ENCODE measurements around the gene DNAJC6. TPM values are rescaled to one million over a fixed set of nuclear protein-coding genes. Genes with fewer than 3 reads are reported as not detected.

The DNAJC6 gene
- total and polyA plus RNA-seq, 7 experiments from 2014 or later, result 0.22 to 7.0 (median 1.8) TPM

- ATAC-seq, result no peak
- H3K4me1 Mint-ChIP-seq, result peaks cover 0 to 28% (median 1%) of the 10 kb centered on the region in 7 donors
- intact Hi-C loops (cut with micrococcal nuclease), result loop anchor here (5.0 to 10.0 kb wide), 2 partner anchors 818 to 1011 kb away; no protein-coding TSS in a partner anchor
Observed at GRCh38 chr1:65434255-65434654, 124.9 kb downstream of the DNAJC6 start.

GRCh38 chr1:65434760-65435159 is 125.4 kb downstream of the DNAJC6 start:
- no peak for DNase-seq
- Histone ChIP-seq H3K36me3 (ENCODE audit: control insufficient read depth in 2 of 3, insufficient read depth in 3 of 3, low read length in 3 of 3) (peaks cover 0 to 7% (median 0%) of the 10 kb centered on the region in 3 experiments), H3K27ac (ENCODE audit: low read depth, low read length) (no peak overlapping the region), H3K27me3 (ENCODE audit: control insufficient read depth in 2 of 2, insufficient read depth in 2 of 2, low read length in 2 of 2) (no peaks in the 10 kb centered on the region), H3K4me1 (ENCODE audit: control insufficient read depth in 2 of 2, insufficient read depth in 2 of 2, low read length in 2 of 2) (no peaks in the 10 kb centered on the region), H3K9me3 (ENCODE audit: control insufficient read depth in 2 of 3, low read length in 3 of 3) (no peaks in the 10 kb centered on the region), H3K4me3 (ENCODE audit: low read length) (no peak overlapping the region)
- peaks cover 0 to 24% (median 7%) of the 10 kb centered on the region in 5 donors for H3K36me3 Mint-ChIP-seq
- H3K27ac Mint-ChIP-seq, result no peak overlapping the region
- ChIA-PET POLR2A (no interaction called here), CTCF (interaction anchor here (0.5 kb wide), 1 partner anchor 1880 kb away, joined by 4 read pairs; no protein-coding TSS in a partner anchor)
- no peak overlapping the region for H3K4me3 Mint-ChIP-seq
- H3K4me1 Mint-ChIP-seq, result peaks cover 0 to 26% (median 1%) of the 10 kb centered on the region in 7 donors
- ATAC-seq, result no peak
- H3K27me3 Mint-ChIP-seq, result no peaks in the 10 kb centered on the region
- intact Hi-C loops (cut with micrococcal nuclease), result loop anchor here (5.0 to 10.0 kb wide), 2 partner anchors 818 to 1010 kb away; no protein-coding TSS in a partner anchor
- no peaks in the 10 kb centered on the region for H3K9me3 Mint-ChIP-seq

More at GRCh38 chr1:65434255-65434654, 124.9 kb downstream of the DNAJC6 start:
- Mint-ChIP-seq H3K27ac (no peak overlapping the region), H3K4me3 (no peak overlapping the region), H3K9me3 (no peaks in the 10 kb centered on the region), H3K27me3 (no peaks in the 10 kb centered on the region), H3K36me3 (peaks cover 0 to 25% (median 8%) of the 10 kb centered on the region in 5 donors)
- Histone ChIP-seq H3K9me3 (ENCODE audit: control insufficient read depth in 2 of 3, low read length in 3 of 3) (no peaks in the 10 kb centered on the region), H3K27me3 (ENCODE audit: control insufficient read depth in 2 of 2, insufficient read depth in 2 of 2, low read length in 2 of 2) (no peaks in the 10 kb centered on the region), H3K27ac (ENCODE audit: low read depth, low read length) (no peak overlapping the region), H3K4me1 (ENCODE audit: control insufficient read depth in 2 of 2, insufficient read depth in 2 of 2, low read length in 2 of 2) (no peaks in the 10 kb centered on the region), H3K36me3 (ENCODE audit: control insufficient read depth in 2 of 3, insufficient read depth in 3 of 3, low read length in 3 of 3) (peaks cover 0 to 7% (median 0%) of the 10 kb centered on the region in 3 experiments), H3K4me3 (ENCODE audit: low read length) (no peak overlapping the region)
- ChIA-PET POLR2A (no interaction called here), CTCF (interaction anchor here (0.5 kb wide), 1 partner anchor 1880 kb away, joined by 4 read pairs; no protein-coding TSS in a partner anchor)
- DNase-seq, result no peak

- no peak overlapping the region for H3K27ac Mint-ChIP-seq
- peaks cover 0 to 19% (median 8%) of the 10 kb centered on the region in 5 donors for H3K36me3 Mint-ChIP-seq
- Histone ChIP-seq H3K4me3 (ENCODE audit: low read length) (no peak overlapping the region), H3K36me3 (ENCODE audit: control insufficient read depth in 2 of 3, insufficient read depth in 3 of 3, low read length in 3 of 3) (peaks cover 0 to 7% (median 0%) of the 10 kb centered on the region in 3 experiments), H3K27me3 (ENCODE audit: control insufficient read depth in 2 of 2, insufficient read depth in 2 of 2, low read length in 2 of 2) (no peaks in the 10 kb centered on the region), H3K27ac (ENCODE audit: low read depth, low read length) (no peak overlapping the region), H3K9me3 (ENCODE audit: control insufficient read depth in 2 of 3, low read length in 3 of 3) (no peaks in the 10 kb centered on the region), H3K4me1 (ENCODE audit: control insufficient read depth in 2 of 2, insufficient read depth in 2 of 2, low read length in 2 of 2) (no peaks in the 10 kb centered on the region)
- H3K4me1 Mint-ChIP-seq, result peaks cover 0 to 18% (median 1%) of the 10 kb centered on the region in 7 donors
- DNase-seq (no peak), ATAC-seq (no peak)
- H3K9me3 Mint-ChIP-seq, result no peaks in the 10 kb centered on the region
- ChIA-PET POLR2A (no interaction called here), CTCF (interaction anchor here (0.7 kb wide), 1 partner anchor 946 kb away, joined by 3 read pairs; no protein-coding TSS in a partner anchor)
- no peaks in the 10 kb centered on the region for H3K27me3 Mint-ChIP-seq
- no peak overlapping the region for H3K4me3 Mint-ChIP-seq
- intact Hi-C loops (cut with micrococcal nuclease), result loop anchor here in 1 of 2 donors (10.0 kb wide), 1 partner anchor 1009 kb away; no protein-coding TSS in a partner anchor
Observed at GRCh38 chr1:65435987-65436386, 126.6 kb downstream of the DNAJC6 start.

- Histone ChIP-seq H3K9me3 (ENCODE audit: control insufficient read depth in 2 of 3, low read length in 3 of 3) (no peaks in the 10 kb centered on the region), H3K27me3 (ENCODE audit: control insufficient read depth in 2 of 2, insufficient read depth in 2 of 2, low read length in 2 of 2) (no peaks in the 10 kb centered on the region), H3K36me3 (ENCODE audit: control insufficient read depth in 2 of 3, insufficient read depth in 3 of 3, low read length in 3 of 3) (no peaks in the 10 kb centered on the region), H3K27ac (ENCODE audit: low read depth, low read length) (no peak overlapping the region), H3K4me3 (ENCODE audit: low read length) (no peak overlapping the region), H3K4me1 (ENCODE audit: control insufficient read depth in 2 of 2, insufficient read depth in 2 of 2, low read length in 2 of 2) (no peaks in the 10 kb centered on the region)
- ChIA-PET CTCF (interaction anchor here (0.6 kb wide), 1 partner anchor 233 kb away, joined by 4 read pairs; no protein-coding TSS in a partner anchor), POLR2A (no interaction called here)
- Mint-ChIP-seq H3K9me3 (no peaks in the 10 kb centered on the region), H3K27ac (no peak overlapping the region), H3K27me3 (peaks cover 0 to 2% (median 0%) of the 10 kb centered on the region in 5 donors), H3K36me3 (peaks cover 0 to 19% (median 4%) of the 10 kb centered on the region in 5 donors), H3K4me3 (no peak overlapping the region), H3K4me1 (peaks cover 0 to 6% (median 0%) of the 10 kb centered on the region in 7 donors)
- ATAC-seq, result no peak
- intact Hi-C loops (cut with micrococcal nuclease), result loop anchor here in 1 of 2 donors (10.0 kb wide), 1 partner anchor 1007 kb away; no protein-coding TSS in a partner anchor
- no peak for DNase-seq
Observed at GRCh38 chr1:65437616-65438015, 128.3 kb downstream of the DNAJC6 start.

- no peaks in the 10 kb centered on the region for H3K4me1 ChIP-seq (ENCODE audit: control insufficient read depth in 2 of 2, insufficient read depth in 2 of 2, low read length in 2 of 2)
- ChIA-PET CTCF (interaction anchor here (1.1 kb wide), 1 partner anchor 1039 kb away, joined by 3 read pairs; no protein-coding TSS in a partner anchor), POLR2A (no interaction called here)
- Mint-ChIP-seq H3K36me3 (peaks cover 0 to 7% (median 0%) of the 10 kb centered on the region in 5 donors), H3K9me3 (no peaks in the 10 kb centered on the region), H3K4me1 (peaks cover 0 to 6% (median 0%) of the 10 kb centered on the region in 7 donors), H3K27me3 (peaks cover 0 to 5% (median 0%) of the 10 kb centered on the region in 5 donors), H3K27ac (no peak overlapping the region), H3K4me3 (no peak overlapping the region)
- intact Hi-C loops (cut with micrococcal nuclease), result no loop called here
- H3K27ac ChIP-seq (ENCODE audit: low read depth, low read length), result no peak overlapping the region
- no peak overlapping the region for H3K4me3 ChIP-seq (ENCODE audit: low read length)
- no peaks in the 10 kb centered on the region for H3K9me3 ChIP-seq (ENCODE audit: control insufficient read depth in 2 of 3, low read length in 3 of 3)
- no peaks in the 10 kb centered on the region for H3K36me3 ChIP-seq (ENCODE audit: control insufficient read depth in 2 of 3, insufficient read depth in 3 of 3, low read length in 3 of 3)
- ATAC-seq (no peak), DNase-seq (no peak)
- H3K27me3 ChIP-seq (ENCODE audit: control insufficient read depth in 2 of 2, insufficient read depth in 2 of 2, low read length in 2 of 2), result no peaks in the 10 kb centered on the region
Observed at GRCh38 chr1:65440322-65440900, 131.1 kb downstream of the DNAJC6 start.

GRCh38 chr1:65440915-65441314 is 131.6 kb downstream of the DNAJC6 start:
- Mint-ChIP-seq H3K4me3 (no peak overlapping the region), H3K27ac (no peak overlapping the region), H3K36me3 (peaks cover 0 to 7% (median 0%) of the 10 kb centered on the region in 5 donors), H3K9me3 (no peaks in the 10 kb centered on the region), H3K27me3 (peaks cover 0 to 5% (median 0%) of the 10 kb centered on the region in 5 donors), H3K4me1 (peaks cover 0 to 6% (median 0%) of the 10 kb centered on the region in 7 donors)
- Histone ChIP-seq H3K4me3 (ENCODE audit: low read length) (no peak overlapping the region), H3K9me3 (ENCODE audit: control insufficient read depth in 2 of 3, low read length in 3 of 3) (no peaks in the 10 kb centered on the region), H3K4me1 (ENCODE audit: control insufficient read depth in 2 of 2, insufficient read depth in 2 of 2, low read length in 2 of 2) (no peaks in the 10 kb centered on the region), H3K36me3 (ENCODE audit: control insufficient read depth in 2 of 3, insufficient read depth in 3 of 3, low read length in 3 of 3) (no peaks in the 10 kb centered on the region), H3K27ac (ENCODE audit: low read depth, low read length) (no peak overlapping the region), H3K27me3 (ENCODE audit: control insufficient read depth in 2 of 2, insufficient read depth in 2 of 2, low read length in 2 of 2) (no peaks in the 10 kb centered on the region)
- DNase-seq (no peak), ATAC-seq (no peak)
- ChIA-PET POLR2A (no interaction called here), CTCF (interaction anchor here (1.1 kb wide), 1 partner anchor 1038 kb away, joined by 3 read pairs; no protein-coding TSS in a partner anchor)
- intact Hi-C loops (cut with micrococcal nuclease), result no loop called here

Measured in naive thymus-derived CD4-positive, alpha-beta T cell (primary cell).